K562 (cell line): ENCODE results near the gene MICU1. TPM values are rescaled to one million over a fixed set of nuclear protein-coding genes. Genes with fewer than 3 reads are reported as not detected.

Source experiments
- ARID1B ChIP-seq: fragments of 450-650 bp; IDR thresholded peaks from 2 replicates; pipeline ENCODE4 v1.6.1; 2016; ENCODE audit warnings: antibody characterized with exemption, mild to moderate bottlenecking, inconsistent platforms
- BRD9 ChIP-seq: fragments of 450-650 bp; IDR thresholded peaks from 2 replicates; pipeline ENCODE4 v1.6.1; 2018; ENCODE audit warnings: low read depth; ENCODE audit not compliant: partially characterized antibody
- E2F1 ChIP-seq: sonication (generic); formaldehyde crosslinking; IDR thresholded peaks from 2 replicates; pipeline ENCODE4 v1.8.1; 2023; ENCODE audit warnings: mild to moderate bottlenecking, missing genetic modification reagents, moderate library complexity
- EWSR1 ChIP-seq: fragments of 450-650 bp; IDR thresholded peaks from 2 replicates; pipeline ENCODE4 v1.6.1; 2018; ENCODE audit warnings: borderline replicate concordance, mild to moderate bottlenecking, low read depth, moderate library complexity; ENCODE audit not compliant: partially characterized antibody
- FOXA1 ChIP-seq: fragments of 450-650 bp; IDR thresholded peaks from 2 replicates; pipeline ENCODE4 v1.6.1; 2016; ENCODE audit warnings: mild to moderate bottlenecking, borderline replicate concordance
- GATA2 ChIP-seq: sonication (generic); formaldehyde crosslinking; IDR thresholded peaks from 2 replicates; pipeline ENCODE4 v1.4.0; 2020; ENCODE audit warnings: mild to moderate bottlenecking, missing genetic modification reagents
- GTF2E2 ChIP-seq: fragments of 200-800 bp; sonication (Bioruptor generic); IDR thresholded peaks from 2 replicates; pipeline ENCODE4 v1.6.1; 2016; ENCODE audit warnings: missing genetic modification characterization, missing compliant biosample characterization
- HDAC6 ChIP-seq: IDR thresholded peaks from 2 replicates; pipeline ENCODE4 v1.6.1; 2012; ENCODE audit warnings: low read depth, mild to moderate bottlenecking, control low read depth, inconsistent platforms, low read length, moderate library complexity
- HOXB6 ChIP-seq: fragments of 250-450 bp; sonication (Bioruptor Pico); IDR thresholded peaks from 2 replicates; pipeline ENCODE4 v1.5.1; 2022; ENCODE audit warnings: mild to moderate bottlenecking, borderline replicate concordance
- KAT2B ChIP-seq: IDR thresholded peaks from one replicate; pipeline ENCODE4 v1.6.1; 2012; ENCODE audit warnings: low read depth, mild to moderate bottlenecking, control low read depth, inconsistent platforms, low read length, moderate library complexity
- KLF10 ChIP-seq: fragments of 250-450 bp; sonication (Bioruptor Pico); IDR thresholded peaks from 2 replicates; pipeline ENCODE4 v1.6.1; 2021; ENCODE audit warnings: matching md5 sums
- NCOA1 ChIP-seq: fragments of 450-650 bp; IDR thresholded peaks from 2 replicates; pipeline ENCODE4 v1.6.1; 2016; ENCODE audit warnings: low read depth
- POLR2A ChIP-seq: fragments of 450-650 bp; conservative IDR thresholded peaks from 2 replicates; pipeline ENCODE4 v1.6.1; 2016
- POLR2AphosphoS5 ChIP-seq: IDR thresholded peaks from 2 replicates; pipeline ENCODE4 v1.6.1; 2011; ENCODE audit warnings: mild to moderate bottlenecking, low read depth, low read length, moderate library complexity; ENCODE audit not compliant: control insufficient read depth, insufficient read depth
- POLR3A ChIP-seq: IDR thresholded peaks from 2 replicates; pipeline ENCODE4 v1.6.1; 2011; ENCODE audit warnings: borderline replicate concordance, mild to moderate bottlenecking, moderate library complexity; ENCODE audit not compliant: insufficient read length, insufficient read depth; ENCODE audit errors: extremely low read depth
- PURB ChIP-seq: sonication (generic); formaldehyde crosslinking; IDR thresholded peaks from 2 replicates; pipeline ENCODE4 v1.9.0; 2021; ENCODE audit warnings: low read depth, mild to moderate bottlenecking, missing genetic modification reagents
- RNF219 ChIP-seq: fragments of 250-450 bp; sonication (Bioruptor Pico); IDR thresholded peaks from 2 replicates; pipeline ENCODE4 v1.5.0; 2022; ENCODE audit warnings: mild to moderate bottlenecking
- THRA ChIP-seq: fragments of 450-650 bp; IDR thresholded peaks from 2 replicates; pipeline ENCODE4 v1.6.1; 2017; ENCODE audit warnings: mild to moderate bottlenecking, moderate library complexity
- TRIM25 ChIP-seq: fragments of 450-650 bp; IDR thresholded peaks from 2 replicates; pipeline ENCODE4 v1.7.0; 2016; ENCODE audit warnings: borderline replicate concordance
- ZBTB12 ChIP-seq: fragments of 250-450 bp; sonication (Bioruptor Pico); IDR thresholded peaks from 2 replicates; pipeline ENCODE4 v1.4.0; 2020
- ZNF197 ChIP-seq: fragments of 200-800 bp; sonication (Bioruptor generic); IDR thresholded peaks from 2 replicates; pipeline ENCODE4 v1.6.1; 2016; ENCODE audit warnings: low read depth, missing genetic modification characterization, missing compliant biosample characterization
- ZNF347 ChIP-seq: fragments of 450-650 bp; formaldehyde crosslinking; IDR thresholded peaks from 2 replicates; pipeline ENCODE4 v1.4.0; 2020; ENCODE audit warnings: low read depth, mild to moderate bottlenecking, moderate library complexity
- polyA plus RNA-seq, 8 experiments: library from polyadenylated mRNA; depleted of rRNA in 4 of 8; stranded (reverse) in 5 of 8; unstranded in 3 of 8; fragments of >200 nt; fragmentation: Nextera tagmentation in 2 of 8; fragmentation: Illumina TruSeq in 1 of 8; extraction: Ambion mirVana in 2 of 8; extraction: Trizol in 1 of 8; gene quantifications; 2 replicates each; pipeline versions ENCODE4 v1.2.1 to v1.2.3, GENCODE V29; 2011 to 2014; ENCODE audit warnings: inconsistent platforms in 1 of 8, missing spikeins in 1 of 8
- total RNA-seq, 7 experiments: library from RNA; depleted of rRNA in 6 of 7; stranded (reverse); fragments of >200 nt in 6 of 7; fragmentation: Illumina TruSeq in 2 of 7; extraction: Trizol in 2 of 7; gene quantifications; 2 replicates each; pipeline versions ENCODE4 v1.2.1 to v1.2.3, GENCODE V29; 2011 to 2021; ENCODE audit warnings: low replicate concordance in 1 of 7

The MICU1 gene
- total and polyA plus RNA-seq, 9 of the 15 experiments (the other 6 are each of a cell fraction or from before 2014, with no cell fraction given), result 29.3 to 76.8 (median 48.4) TPM

GRCh38 chr10:72637398-72637857 is 11.5 kb upstream of the MICU1 start (continued):
- no peak for TF ChIP-seq ZBTB12 (CRISPR knock-in tag)
- TF ChIP-seq KAT2B, result no peak
- TF ChIP-seq POLR3A, result no peak
- TF ChIP-seq NCOA1, result peak; percentile 93
- TF ChIP-seq TRIM25, result no peak
- no peak for TF ChIP-seq EWSR1
- no peak for TF ChIP-seq HOXB6 (CRISPR knock-in tag)
- TF ChIP-seq GTF2E2 (tag), result no peak
- TF ChIP-seq GATA2 (CRISPR knock-in tag), result peak; percentile 57; the same call in 1 of the 2 replicates
- no peak for TF ChIP-seq ZNF347 (CRISPR knock-in tag)
- TF ChIP-seq POLR2A, result no peak
- 0 out of 2 replicates have a peak, but pooled peaks have one; percentile 46 for TF ChIP-seq ZNF197 (CRISPR knock-in tag)
- peak; percentile 56 for TF ChIP-seq POLR2AphosphoS5
- no peak for TF ChIP-seq E2F1 (CRISPR knock-in tag)
- TF ChIP-seq RNF219 (CRISPR knock-in tag), result no peak
- TF ChIP-seq ARID1B, result peak; percentile 91
- TF ChIP-seq FOXA1, result no peak
- no peak for TF ChIP-seq HDAC6
- TF ChIP-seq BRD9, result peak; percentile 49
- no peak for TF ChIP-seq PURB
- peak; percentile 97 for TF ChIP-seq THRA
- TF ChIP-seq KLF10, result no peak
